Activated CD8-positive, alpha-beta memory T cell treated with anti-CD3 and anti-CD28 coated beads for 36 hours (primary cell): ENCODE results near the gene VLDLR. TPM values are rescaled to one million over a fixed set of nuclear protein-coding genes. Genes with fewer than 3 reads are reported as not detected.

ENCODE experiments used
- CTCF ChIA-PET: fragments of 350-600 bp; sonication (Branson Sonifier 250); formaldehyde crosslinking; loops from one replicate; lab custom pipeline; 2021; ENCODE audit warnings: antibody characterized with exemption; lab: Charles Lee
- POLR2A ChIA-PET: fragments of 350-600 bp; sonication (Branson Sonifier 250); formaldehyde crosslinking; loops from one replicate; lab custom pipeline; 2021; ENCODE audit warnings: antibody characterized with exemption; lab: Charles Lee
- total RNA-seq, 2 experiments: library from RNA; stranded (reverse); gene quantifications; one replicate each; pipeline ENCODE4 v1.2.3, GENCODE V29; 2021

Gene VLDLR
- total RNA-seq, 2 experiments from 2014 or later = 8.7 to 10.1 TPM

GRCh38 chr9:2616692-2617377 lies 4.8 kb upstream of the VLDLR start:
- POLR2A ChIA-PET = no interaction called here
- CTCF ChIA-PET = no interaction called here

- CTCF ChIA-PET = no interaction called here
- POLR2A ChIA-PET = no interaction called here
These were observed 3.3 kb upstream of the VLDLR start for GRCh38 chr9:2618289-2618688.

GRCh38 chr9:2620919-2621721 lies 467 bp upstream of the VLDLR start:
- CTCF ChIA-PET = no interaction called here
- POLR2A ChIA-PET = no interaction called here

GRCh38 chr9:2622461-2623287 lies 1.1 kb downstream of the VLDLR start:
- POLR2A ChIA-PET = interaction anchor here (0.8 to 0.9 kb wide), 2 partner anchors 16 to 904 kb away, joined by 3 to 5 read pairs; no protein-coding TSS in a partner anchor
- CTCF ChIA-PET = interaction anchor here (1.2 kb wide), 1 partner anchor 26 kb away, joined by 3 read pairs; no protein-coding TSS in a partner anchor

- POLR2A ChIA-PET = interaction anchor here (0.8 to 0.9 kb wide), 2 partner anchors 15 to 903 kb away, joined by 3 to 5 read pairs; no protein-coding TSS in a partner anchor
- CTCF ChIA-PET = interaction anchor here (1.0 to 1.2 kb wide), 2 partner anchors 16 to 26 kb away, joined by 3 read pairs; no protein-coding TSS in a partner anchor
These were observed 1.9 kb downstream of the VLDLR start for GRCh38 chr9:2623288-2624050.

GRCh38 chr9:2624051-2624682 lies 2.6 kb downstream of the VLDLR start:
- CTCF ChIA-PET = interaction anchor here (1.0 kb wide), 1 partner anchor 15 kb away, joined by 3 read pairs; no protein-coding TSS in a partner anchor
- POLR2A ChIA-PET = no interaction called here

GRCh38 chr9:2625427-2625826 lies 3.8 kb downstream of the VLDLR start:
- ChIA-PET POLR2A (no interaction called here), CTCF (no interaction called here)

- ChIA-PET POLR2A (interaction anchor here (0.6 kb wide), 1 partner anchor 171 kb away, joined by 3 read pairs; no protein-coding TSS in a partner anchor), CTCF (no interaction called here)
These were observed 7.3 kb downstream of the VLDLR start for GRCh38 chr9:2628919-2629318.

- CTCF ChIA-PET = interaction anchor here (0.6 to 1.2 kb wide), 2 partner anchors 8 to 228 kb away, joined by 3 read pairs; no protein-coding TSS in a partner anchor
- POLR2A ChIA-PET = no interaction called here
These were observed 8.6 kb downstream of the VLDLR start for GRCh38 chr9:2630158-2630557.

- CTCF ChIA-PET = no interaction called here
- POLR2A ChIA-PET = no interaction called here
These were observed 9.7 kb downstream of the VLDLR start for GRCh38 chr9:2631263-2631662.

GRCh38 chr9:2634153-2634552 lies 12.6 kb downstream of the VLDLR start:
- ChIA-PET POLR2A (no interaction called here), CTCF (no interaction called here)

- ChIA-PET POLR2A (no interaction called here), CTCF (no interaction called here)
These were observed 13.2 kb downstream of the VLDLR start for GRCh38 chr9:2634818-2635217.

GRCh38 chr9:2635922-2636321 lies 14.3 kb downstream of the VLDLR start:
- ChIA-PET CTCF (no interaction called here), POLR2A (no interaction called here)

- CTCF ChIA-PET = no interaction called here
- POLR2A ChIA-PET = no interaction called here
These were observed 15.8 kb downstream of the VLDLR start for GRCh38 chr9:2637390-2637789.

GRCh38 chr9:2638871-2639673 lies 17.5 kb downstream of the VLDLR start:
- ChIA-PET CTCF (interaction anchor here (1.0 kb wide), 2 partner anchors 9 to 15 kb away, joined by 3 read pairs; no protein-coding TSS in a partner anchor), POLR2A (interaction anchor here (1.1 kb wide), 1 partner anchor 16 kb away, joined by 5 read pairs; no protein-coding TSS in a partner anchor)

- ChIA-PET POLR2A (no interaction called here), CTCF (interaction anchor here (1.0 kb wide), 1 partner anchor 16 kb away, joined by 3 read pairs; no protein-coding TSS in a partner anchor)
These were observed 18.2 kb downstream of the VLDLR start for GRCh38 chr9:2639786-2640185.

- CTCF ChIA-PET = no interaction called here
- POLR2A ChIA-PET = no interaction called here
These were observed 19.0 kb downstream of the VLDLR start for GRCh38 chr9:2640570-2640969.
